Measurements from ENCODE around the gene NTM. TPM values are rescaled to one million over a fixed set of nuclear protein-coding genes. Genes with fewer than 3 reads are reported as not detected.

NTM gene
- polyA plus RNA-seq, 1 donor (not counting 4 experiments of a cell fraction or from before 2014, with no cell fraction given) = 47.9 TPM

- no peaks in the 10 kb centered on the region for H3K36me3 ChIP-seq (ENCODE audit: control insufficient read depth in 2 of 2, extremely low read depth in 1 of 2, insufficient read depth in 2 of 2, low read length in 2 of 2)
- H3K4me3 ChIP-seq (ENCODE audit: control insufficient read depth in 2 of 3, extremely low read depth in 1 of 3, insufficient read depth in 2 of 3, low read depth in 1 of 3, low read length in 3 of 3) = no peak overlapping the region
- H3K9me3 ChIP-seq (ENCODE audit: control insufficient read depth, low read depth, low read length) = no peaks in the 10 kb centered on the region
- H3K4me2 ChIP-seq (ENCODE audit: control insufficient read depth, extremely low read depth, insufficient read depth, low read depth, low read length) = no peak overlapping the region
- H3K27ac ChIP-seq (ENCODE audit: control insufficient read depth, insufficient read depth, low read length) = no peak overlapping the region
- no peak overlapping the region for H3K9ac ChIP-seq (ENCODE audit: control insufficient read depth, extremely low read depth, insufficient read depth, low read length)
- FAIRE-seq (no peak), DNase-seq (ENCODE audit: low read depth, low spot score) (no peak)
- TF ChIP-seq EZH2 (IDR thresholded peaks at IDR 0.05; ENCODE audit: low read length) = peak; percentile 52
- TF ChIP-seq CTCF (optimal IDR thresholded peaks at IDR 0.05 in 1 of 3, IDR thresholded peaks at IDR 0.05 in 1 of 3, conservative IDR thresholded peaks at IDR 0.05 in 1 of 3; ENCODE audit: extremely low read depth in 1 of 3, insufficient read depth in 2 of 3, low read length in 3 of 3) = no peak
- H2AFZ ChIP-seq (ENCODE audit: control insufficient read depth, low read length) = no peak overlapping the region
- no peaks in the 10 kb centered on the region for H3K9me1 ChIP-seq (ENCODE audit: control insufficient read depth, extremely low read depth, insufficient read depth, low read length)
- H3K4me1 ChIP-seq (ENCODE audit: control insufficient read depth, extremely low read depth, insufficient read depth, low read length) = peaks cover 3% of the 10 kb centered on the region
- H4K20me1 ChIP-seq (ENCODE audit: control insufficient read depth, extremely low read depth, insufficient read depth, low read length) = no peaks in the 10 kb centered on the region
- H3K79me2 ChIP-seq (ENCODE audit: control insufficient read depth, insufficient read depth, low read length) = no peaks in the 10 kb centered on the region
- peaks cover 13% of the 10 kb centered on the region for H3K27me3 ChIP-seq (ENCODE audit: control insufficient read depth, extremely low read depth, insufficient read depth, low read length)
- dilution Hi-C loops (cut with MboI; ENCODE audit: extremely low pct_ligation_motif_present, low sequenced_read_pairs) = no loop called here
Observed at GRCh38 chr11:131809203-131809918, 438.9 kb downstream of the NTM start.

GRCh38 chr11:131810541-131810940 is 440.1 kb downstream of the NTM start:
- dilution Hi-C loops (cut with MboI; ENCODE audit: extremely low pct_ligation_motif_present, low sequenced_read_pairs) = no loop called here

More at GRCh38 chr11:131810541-131810940, 440.1 kb downstream of the NTM start:
- no peaks in the 10 kb centered on the region for H3K9me3 ChIP-seq (ENCODE audit: control insufficient read depth, low read depth, low read length)
- H3K27ac ChIP-seq (ENCODE audit: control insufficient read depth, insufficient read depth, low read length) = no peak overlapping the region
- peak; percentile 22 for TF ChIP-seq EZH2 (IDR thresholded peaks at IDR 0.05; ENCODE audit: low read length)
- TF ChIP-seq CTCF (optimal IDR thresholded peaks at IDR 0.05 in 1 of 3, IDR thresholded peaks at IDR 0.05 in 1 of 3, conservative IDR thresholded peaks at IDR 0.05 in 1 of 3; ENCODE audit: extremely low read depth in 1 of 3, insufficient read depth in 2 of 3, low read length in 3 of 3) = no peak
- H4K20me1 ChIP-seq (ENCODE audit: control insufficient read depth, extremely low read depth, insufficient read depth, low read length) = no peaks in the 10 kb centered on the region
- FAIRE-seq (no peak), DNase-seq (ENCODE audit: low read depth, low spot score) (no peak)
- no peaks in the 10 kb centered on the region for H3K36me3 ChIP-seq (ENCODE audit: control insufficient read depth in 2 of 2, extremely low read depth in 1 of 2, insufficient read depth in 2 of 2, low read length in 2 of 2)
- no peak overlapping the region for H3K4me2 ChIP-seq (ENCODE audit: control insufficient read depth, extremely low read depth, insufficient read depth, low read depth, low read length)
- no peak overlapping the region for H3K4me3 ChIP-seq (ENCODE audit: control insufficient read depth in 2 of 3, extremely low read depth in 1 of 3, insufficient read depth in 2 of 3, low read depth in 1 of 3, low read length in 3 of 3)
- H2AFZ ChIP-seq (ENCODE audit: control insufficient read depth, low read length) = no peak overlapping the region
- no peaks in the 10 kb centered on the region for H3K79me2 ChIP-seq (ENCODE audit: control insufficient read depth, insufficient read depth, low read length)
- peaks cover 13% of the 10 kb centered on the region for H3K27me3 ChIP-seq (ENCODE audit: control insufficient read depth, extremely low read depth, insufficient read depth, low read length)
- peaks cover 3% of the 10 kb centered on the region for H3K4me1 ChIP-seq (ENCODE audit: control insufficient read depth, extremely low read depth, insufficient read depth, low read length)
- no peak overlapping the region for H3K9ac ChIP-seq (ENCODE audit: control insufficient read depth, extremely low read depth, insufficient read depth, low read length)
- H3K9me1 ChIP-seq (ENCODE audit: control insufficient read depth, extremely low read depth, insufficient read depth, low read length) = no peaks in the 10 kb centered on the region
